HCT116 (cell line): ENCODE data around the gene ASB6. TPM values are rescaled to one million over a fixed set of nuclear protein-coding genes. Genes with fewer than 3 reads are reported as not detected.
A peak's percentile ranks its signal among the peaks of the same experiment; 100 is the strongest.

Source experiments
- ATAC-seq: fragments of 200-7000 bp; cut with Tn5 transposase; 2 replicates; pipeline ENCODE4 v1.9.1; 2020; ENCODE audit warnings: mild to moderate bottlenecking, moderate library complexity
- BruUV-seq: library from RNA; stranded (reverse); fragments of 400-500 nt; replicated peaks from 2 replicates; lab custom pipeline; 2021; lab: Mats Ljungman, UMichigan
- CTCF ChIA-PET: fragments of 300-600 bp; sonication (Branson Sonifier 250); formaldehyde crosslinking; loops from one replicate; lab custom pipeline; 2021; ENCODE audit warnings: antibody characterized with exemption; lab: Charles Lee
- POLR2A ChIA-PET: fragments of 300-600, 350-600 bp; sonication (Branson Sonifier 250); formaldehyde crosslinking; loops from one replicate; lab custom pipeline; 2021; ENCODE audit warnings: antibody characterized with exemption; lab: Charles Lee
- RAD21 ChIA-PET, 2 experiments: fragments of 300-600 bp; sonication (Branson Sonifier 250); formaldehyde crosslinking; loops; one replicate each; lab custom pipeline; 2023; ENCODE audit warnings: low total read pairs in 2 of 2; ENCODE audit not compliant: uncharacterized antibody in 2 of 2, unreplicated experiment in 2 of 2, low non-redundant PET in 1 of 2; lab: Charles Lee
- DNase-seq: peaks from one replicate; pipeline ENCODE4 v3.0.0-alpha.2; 2010; ENCODE audit warnings: low read depth, low spot score
- H2AFZ ChIP-seq: fragments of 200-600 bp; shearing (Covaris generic), sonication (generic); 2 replicates; pipeline ENCODE4 v1.6.1; 2017; ENCODE audit warnings: low read depth, mixed run types, mixed read lengths, antibody characterized with exemption, low read length; ENCODE audit not compliant: poor library complexity, severe bottlenecking
- H3K27ac ChIP-seq: 2 replicates; pipeline ENCODE4 v1.5.1; 2012; ENCODE audit warnings: low read depth, low read length
- H3K27me3 ChIP-seq: fragments of 200-600 bp; sonication (generic); 2 replicates; pipeline ENCODE4 v1.6.1; 2016; ENCODE audit warnings: mixed run types, low read length, mixed read lengths; ENCODE audit not compliant: insufficient read depth
- H3K36me3 ChIP-seq, 2 experiments: fragments of 200-500 bp in 1 of 2; fragments of 200-600 bp in 1 of 2; sonication (Bioruptor generic) in 1 of 2; sonication (generic) in 1 of 2; 2 replicates each; pipeline versions ENCODE4 v1.5.1 to v1.6.1; 2014 to 2016; ENCODE audit warnings: low read length in 2 of 2, inconsistent platforms in 1 of 2, mixed read lengths in 1 of 2, mixed run types in 1 of 2; ENCODE audit not compliant: insufficient read depth in 2 of 2, control insufficient read depth in 1 of 2
- H3K4me1 ChIP-seq, 2 experiments: fragments of 200-600 bp in 1 of 2; sonication (generic) in 1 of 2; 2 replicates each; pipeline versions ENCODE4 v1.5.1 to v1.6.1; 2012 to 2017; ENCODE audit warnings: low read length in 2 of 2, inconsistent platforms in 1 of 2, mild to moderate bottlenecking in 1 of 2, mixed read lengths in 1 of 2, mixed run types in 1 of 2, moderate library complexity in 1 of 2; ENCODE audit not compliant: insufficient read depth in 2 of 2, control insufficient read depth in 1 of 2
- H3K4me2 ChIP-seq: fragments of 200-600 bp; sonication (generic); 2 replicates; pipeline ENCODE4 v1.6.1; 2017; ENCODE audit warnings: mixed run types, low read length, mixed read lengths
- H3K4me3 ChIP-seq, 2 experiments: fragments of 200-600 bp in 1 of 2; sonication (generic) in 1 of 2; replicated peaks in 1 of 2; 2 replicates each; pipeline ENCODE4 v1.5.1; 2011 to 2016; ENCODE audit warnings: low read length in 2 of 2, control low read depth in 1 of 2, low read depth in 1 of 2, mild to moderate bottlenecking in 1 of 2, mixed read lengths in 1 of 2, mixed run types in 1 of 2
- H3K79me2 ChIP-seq: fragments of 200-600 bp; sonication (generic); 2 replicates; pipeline ENCODE4 v1.6.1; 2017; ENCODE audit warnings: mild to moderate bottlenecking, mixed run types, low read length, moderate library complexity, mixed read lengths; ENCODE audit not compliant: insufficient read depth
- H3K9ac ChIP-seq: fragments of 200-600 bp; sonication (generic); 2 replicates; pipeline ENCODE4 v1.6.1; 2016; ENCODE audit warnings: low read length, mixed read lengths
- H3K9me2 ChIP-seq: fragments of 200-600 bp; sonication (generic), shearing (Covaris generic); 2 replicates; pipeline ENCODE4 v1.6.1; 2017; ENCODE audit warnings: mixed run types, mild to moderate bottlenecking, moderate library complexity; ENCODE audit not compliant: insufficient read depth
- H3K9me3 ChIP-seq, 2 experiments: fragments of 200-500 bp in 1 of 2; fragments of 200-600 bp in 1 of 2; sonication (Bioruptor generic) in 1 of 2; sonication (generic) in 1 of 2; 2 replicates each; pipeline ENCODE4 v1.6.1; 2014 to 2017; ENCODE audit warnings: low read length in 2 of 2, mixed read lengths in 2 of 2, inconsistent platforms in 1 of 2, low read depth in 1 of 2, mild to moderate bottlenecking in 1 of 2, mixed run types in 1 of 2, moderate library complexity in 1 of 2; ENCODE audit not compliant: control insufficient read depth in 1 of 2, insufficient read depth in 1 of 2
- H4K20me1 ChIP-seq: fragments of 200-600 bp; sonication (generic), shearing (Covaris generic); 2 replicates; pipeline ENCODE4 v1.6.1; 2017; ENCODE audit warnings: mixed run types, mild to moderate bottlenecking, moderate library complexity; ENCODE audit not compliant: insufficient read depth
- ATF3 ChIP-seq: IDR thresholded peaks from 2 replicates; pipeline ENCODE4 v1.6.1; 2012
- CEBPB ChIP-seq: IDR thresholded peaks from 2 replicates; pipeline ENCODE4 v1.6.1; 2012; ENCODE audit warnings: low read depth
- EGR1 ChIP-seq: IDR thresholded peaks from 2 replicates; pipeline ENCODE4 v1.6.1; 2012; ENCODE audit warnings: low read depth
- ELF1 ChIP-seq: IDR thresholded peaks from 2 replicates; pipeline ENCODE4 v1.6.1; 2012; ENCODE audit warnings: low read depth, borderline replicate concordance
- EZH2 ChIP-seq: fragments of 200-600 bp; sonication (generic); IDR thresholded peaks from 2 replicates; pipeline ENCODE4 v1.6.1; 2017; ENCODE audit warnings: antibody characterized with exemption, mixed run types
- FOSL1 ChIP-seq: IDR thresholded peaks from 2 replicates; pipeline ENCODE4 v1.6.1; 2012; ENCODE audit warnings: low read depth
- MAX ChIP-seq: IDR thresholded peaks from 2 replicates; pipeline ENCODE4 v1.6.1; 2012
- POLR2A ChIP-seq: IDR thresholded peaks from 2 replicates; pipeline ENCODE4 v1.7.0; 2011; ENCODE audit warnings: borderline replicate concordance; ENCODE audit not compliant: insufficient read depth, insufficient read length; ENCODE audit errors: extremely low read depth
- POLR2AphosphoS5 ChIP-seq: IDR thresholded peaks from 2 replicates; pipeline ENCODE4 v1.6.1; 2011; ENCODE audit warnings: mild to moderate bottlenecking, low read depth, low read length, moderate library complexity
- REST ChIP-seq: IDR thresholded peaks from 2 replicates; pipeline ENCODE4 v1.6.1; 2012; ENCODE audit warnings: low read depth
- SRF ChIP-seq: IDR thresholded peaks from 2 replicates; pipeline ENCODE4 v1.6.1; 2012; ENCODE audit warnings: low read depth
- TCF7L2 ChIP-seq: IDR thresholded peaks from 2 replicates; pipeline ENCODE4 v1.7.0; 2011; ENCODE audit warnings: borderline replicate concordance, inconsistent platforms; ENCODE audit not compliant: insufficient read depth, insufficient read length; ENCODE audit errors: extremely low read depth
- YY1 ChIP-seq: IDR thresholded peaks from 2 replicates; pipeline ENCODE4 v1.6.1; 2011; ENCODE audit warnings: low read length, low read depth, moderate library complexity, mild to moderate bottlenecking; ENCODE audit not compliant: insufficient replicate concordance; ENCODE audit errors: extremely low read depth
- ZBTB33 ChIP-seq: IDR thresholded peaks from 2 replicates; pipeline ENCODE4 v1.6.1; 2011; ENCODE audit warnings: mild to moderate bottlenecking, low read length, moderate library complexity; ENCODE audit not compliant: insufficient replicate concordance; ENCODE audit errors: extremely low read depth
- intact Hi-C: fragments of 100-400 bp; cut with micrococcal nuclease; formaldehyde crosslinking; loops from 2 replicates; pipeline ENCODE4 v1.10.0; 2022
- total RNA-seq: library from RNA; stranded (reverse); gene quantifications from one replicate; pipeline ENCODE4 v1.2.1, GENCODE V29; 2021; ENCODE audit not compliant: unreplicated experiment

Gene ASB6
- total RNA-seq, 1 experiment from 2014 or later = 21.6 TPM

- Histone ChIP-seq H4K20me1 (no peaks in the 10 kb centered on the region), H3K9me2 (no peaks in the 10 kb centered on the region), H2AFZ (no peak overlapping the region), H3K4me2 (peak overlapping the region; percentile 74), H3K4me1 (peaks cover 36 to 59% of the 10 kb centered on the region in 2 experiments), H3K27me3 (no peaks in the 10 kb centered on the region), H3K36me3 (no peaks in the 10 kb centered on the region), H3K79me2 (no peaks in the 10 kb centered on the region), H3K9me3 (no peaks in the 10 kb centered on the region), H3K27ac (peak overlapping the region; percentile 72; the same call in 1 of the 2 replicates), H3K9ac (peak overlapping the region; percentile 56; the same call in 1 of the 2 replicates), H3K4me3 (no peak overlapping the region)
- ChIA-PET POLR2A (interaction anchor here (0.7 to 3.6 kb wide), 11 partner anchors 10 to 103 kb away, joined by 3 to 46 read pairs (median 9); no protein-coding TSS in a partner anchor), RAD21 (interaction anchor here in 1 of 2 experiments (0.7 kb wide), 1 partner anchor 31 kb away, joined by 4 read pairs; no protein-coding TSS in a partner anchor), CTCF (interaction anchor here (1.0 to 1.2 kb wide), 2 partner anchors 11 to 38 kb away, joined by 3 read pairs; no protein-coding TSS in a partner anchor)
- DNase-seq (no peak), ATAC-seq (no peak)
- TF ChIP-seq YY1 (no peak), EZH2 (no peak), CEBPB (no peak), ATF3 (no peak), POLR2AphosphoS5 (no peak), SRF (no peak), TCF7L2 (no peak), REST (no peak), FOSL1 (no peak), ZBTB33 (no peak), ELF1 (no peak), MAX (no peak), EGR1 (no peak), POLR2A (no peak)
- no TSS peak for BruUV-seq
- intact Hi-C loops = no loop called here
Observed at GRCh38 chr9:129586245-129586644, 55.7 kb downstream of the ASB6 start.
